PC-3 (cell line): ENCODE data around the gene GDPD5.

Source experiments
- CTCF ChIP-seq: fragments of 300-600 bp; sonication (generic); conservative IDR thresholded peaks from 2 replicates; pipeline ENCODE4 v1.5.1; 2017; ENCODE audit warnings: antibody characterized with exemption, low read depth, mild to moderate bottlenecking, low read length
- EZH2 ChIP-seq: fragments of 300-600 bp; sonication (generic); IDR thresholded peaks from one replicate; pipeline ENCODE4 v1.6.1; 2017; ENCODE audit warnings: antibody characterized with exemption, mild to moderate bottlenecking, low read length; ENCODE audit not compliant: unreplicated experiment
- EZH2phosphoT487 ChIP-seq: fragments of 300-600 bp; sonication (generic); IDR thresholded peaks from 2 replicates; pipeline ENCODE4 v1.6.1; 2018; ENCODE audit warnings: mild to moderate bottlenecking, antibody characterized with exemption, low read length, borderline replicate concordance

- TF ChIP-seq CTCF: no peak
- TF ChIP-seq EZH2: no peak
- no peak for TF ChIP-seq EZH2phosphoT487
Measured at GRCh38 chr11:75571625-75572024, 45.9 kb upstream of the GDPD5 start.
